Thyroid gland (tissue), 4 donors: ENCODE results near the gene KRT23.

Experiments
- POLR2A ChIP-seq, 2 donors: fragments of 450-650 bp; IDR thresholded peaks; one replicate each; pipeline ENCODE4 v1.6.1; 2017; ENCODE audit warnings: antibody characterized with exemption in 2 of 2, mild to moderate bottlenecking in 2 of 2, moderate library complexity in 1 of 2
- TF ChIP-seq, protein P1 (sequence below), 6 experiments: fragments of 200-600 bp in 3 of 6; fragments of 450-650 bp in 3 of 6; sonication (generic) in 3 of 6; IDR thresholded peaks; one replicate each; pipeline ENCODE4 v1.5.1; 2016 to 2019; ENCODE audit warnings: antibody characterized with exemption in 6 of 6, mild to moderate bottlenecking in 2 of 6, inconsistent platforms in 1 of 6, moderate library complexity in 1 of 6

DNA sequence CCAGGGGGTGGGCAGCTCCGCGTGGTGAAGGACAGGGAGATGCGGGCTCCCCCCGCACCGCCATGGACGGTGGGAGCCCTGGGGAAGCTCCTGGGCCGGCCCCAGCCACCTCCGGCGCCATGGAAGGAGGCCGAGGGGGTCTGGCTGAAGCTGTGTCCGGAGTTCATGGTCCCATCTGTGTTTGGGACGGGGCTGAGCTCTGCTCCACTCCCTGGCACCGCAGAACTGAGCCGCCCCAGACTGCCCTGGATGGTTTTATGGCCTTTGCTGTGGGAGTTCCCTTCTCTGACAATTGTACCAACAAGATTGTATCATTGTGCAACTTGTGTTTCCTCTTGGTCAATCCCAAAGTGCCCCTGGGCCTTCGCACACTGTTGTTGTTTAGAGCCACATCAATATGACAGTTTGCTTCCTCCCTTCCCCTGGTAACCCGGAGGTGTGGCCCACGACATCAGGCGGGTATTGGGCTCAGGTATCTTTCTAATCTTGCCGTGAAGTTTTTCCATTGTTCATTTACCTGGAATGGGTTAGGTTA, 942 bp downstream of the KRT23 start:
- TF ChIP-seq, protein P1, sequence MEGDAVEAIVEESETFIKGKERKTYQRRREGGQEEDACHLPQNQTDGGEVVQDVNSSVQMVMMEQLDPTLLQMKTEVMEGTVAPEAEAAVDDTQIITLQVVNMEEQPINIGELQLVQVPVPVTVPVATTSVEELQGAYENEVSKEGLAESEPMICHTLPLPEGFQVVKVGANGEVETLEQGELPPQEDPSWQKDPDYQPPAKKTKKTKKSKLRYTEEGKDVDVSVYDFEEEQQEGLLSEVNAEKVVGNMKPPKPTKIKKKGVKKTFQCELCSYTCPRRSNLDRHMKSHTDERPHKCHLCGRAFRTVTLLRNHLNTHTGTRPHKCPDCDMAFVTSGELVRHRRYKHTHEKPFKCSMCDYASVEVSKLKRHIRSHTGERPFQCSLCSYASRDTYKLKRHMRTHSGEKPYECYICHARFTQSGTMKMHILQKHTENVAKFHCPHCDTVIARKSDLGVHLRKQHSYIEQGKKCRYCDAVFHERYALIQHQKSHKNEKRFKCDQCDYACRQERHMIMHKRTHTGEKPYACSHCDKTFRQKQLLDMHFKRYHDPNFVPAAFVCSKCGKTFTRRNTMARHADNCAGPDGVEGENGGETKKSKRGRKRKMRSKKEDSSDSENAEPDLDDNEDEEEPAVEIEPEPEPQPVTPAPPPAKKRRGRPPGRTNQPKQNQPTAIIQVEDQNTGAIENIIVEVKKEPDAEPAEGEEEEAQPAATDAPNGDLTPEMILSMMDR (IDR thresholded peaks at IDR 0.05): no peak
- TF ChIP-seq POLR2A (IDR thresholded peaks at IDR 0.05): no peak
